PC-3 (cell line): ENCODE measurements around the gene CAPN1. TPM values are rescaled to one million over a fixed set of nuclear protein-coding genes. Genes with fewer than 3 reads are reported as not detected.
A peak's percentile ranks its signal among the peaks of the same experiment; 100 is the strongest.

Experiments used
- ATAC-seq: fragments of 200-7000 bp; cut with Tn5 transposase; 2 replicates; pipeline ENCODE4 v1.9.1; 2020; ENCODE audit warnings: mild to moderate bottlenecking, moderate library complexity
- BruUV-seq: library from RNA; stranded (reverse); fragments of 400-500 nt; replicated peaks from 2 replicates; lab custom pipeline; 2021; lab: Mats Ljungman, UMichigan
- CTCF ChIA-PET: fragments of 300-600 bp; sonication (Branson Sonifier 250); formaldehyde crosslinking; loops from one replicate; lab custom pipeline; 2022; ENCODE audit warnings: antibody characterized with exemption; lab: Charles Lee
- POLR2A ChIA-PET: fragments of 300-600 bp; sonication (Branson Sonifier 250); formaldehyde crosslinking; loops from one replicate; lab custom pipeline; 2022; ENCODE audit warnings: antibody characterized with exemption; ENCODE audit not compliant: unreplicated experiment; lab: Charles Lee
- DNase-seq: peaks from one replicate; pipeline ENCODE4 v3.0.0-alpha.2; 2015
- H2AFZ ChIP-seq: fragments of 300-600 bp; sonication (generic); 2 replicates; pipeline ENCODE4 v1.6.0; 2016; ENCODE audit warnings: antibody characterized with exemption, low read length
- H3F3A ChIP-seq: fragments of 300-600 bp; sonication (generic); one replicate; pipeline ENCODE4 v1.6.0; 2017; ENCODE audit warnings: antibody characterized with exemption, low read length, control low read depth, mild to moderate bottlenecking; ENCODE audit not compliant: unreplicated experiment
- H3K27ac ChIP-seq: fragments of 300-600 bp; sonication (generic); 2 replicates; pipeline ENCODE4 v1.5.1; 2016; ENCODE audit warnings: mild to moderate bottlenecking, low read length
- H3K27me3 ChIP-seq: fragments of 300-600 bp; sonication (generic); 2 replicates; pipeline ENCODE4 v1.6.1; 2016; ENCODE audit warnings: low read length, mixed read lengths
- H3K36me3 ChIP-seq: fragments of 300-600 bp; sonication (generic); 2 replicates; pipeline ENCODE4 v1.6.1; 2016; ENCODE audit warnings: low read depth, mixed run types, low read length, mixed read lengths
- H3K4me1 ChIP-seq: fragments of 300-600 bp; sonication (generic); 2 replicates; pipeline ENCODE4 v1.5.1; 2016; ENCODE audit warnings: low read length; ENCODE audit not compliant: insufficient read depth
- H3K4me2 ChIP-seq: fragments of 300-600 bp; sonication (generic); 2 replicates; pipeline ENCODE4 v1.6.0; 2016; ENCODE audit warnings: low read length
- H3K4me3 ChIP-seq: fragments of 300-600 bp; sonication (generic); 2 replicates; pipeline ENCODE4 v1.5.1; 2016; ENCODE audit warnings: mild to moderate bottlenecking, low read length, mixed read lengths
- H3K79me2 ChIP-seq: fragments of 300-600 bp; sonication (generic); 2 replicates; pipeline ENCODE4 v1.6.1; 2017; ENCODE audit warnings: low read length, mixed read lengths
- H3K9ac ChIP-seq: fragments of 300-600 bp; sonication (generic); 2 replicates; pipeline ENCODE4 v1.6.0; 2016; ENCODE audit warnings: mild to moderate bottlenecking, low read length
- H3K9me2 ChIP-seq: fragments of 300-600 bp; sonication (generic); replicated peaks from 2 replicates; pipeline ENCODE4 v1.6.1; 2016; ENCODE audit warnings: mixed run types, low read length, mixed read lengths
- H3K9me3 ChIP-seq: fragments of 300-600 bp; sonication (generic); 2 replicates; pipeline ENCODE4 v1.6.1; 2016; ENCODE audit warnings: low read length, mixed read lengths
- H4K20me1 ChIP-seq: fragments of 300-600 bp; sonication (generic); 2 replicates; pipeline ENCODE4 v1.6.1; 2016; ENCODE audit warnings: low read length, mixed read lengths
- EZH2 ChIP-seq: fragments of 300-600 bp; sonication (generic); IDR thresholded peaks from one replicate; pipeline ENCODE4 v1.6.1; 2017; ENCODE audit warnings: antibody characterized with exemption, mild to moderate bottlenecking, low read length; ENCODE audit not compliant: unreplicated experiment
- EZH2phosphoT487 ChIP-seq: fragments of 300-600 bp; sonication (generic); IDR thresholded peaks from 2 replicates; pipeline ENCODE4 v1.6.1; 2018; ENCODE audit warnings: mild to moderate bottlenecking, antibody characterized with exemption, low read length, borderline replicate concordance
- intact Hi-C: fragments of 100-400 bp; cut with micrococcal nuclease; formaldehyde crosslinking; loops from 2 replicates; pipeline ENCODE4 v1.9.0; 2023
- total RNA-seq: library from RNA; depleted of rRNA; stranded (reverse); fragments of >200 nt; gene quantifications from 2 replicates; pipeline ENCODE4 v1.2.3, GENCODE V29; 2014
- TF ChIP-seq, protein P1 (sequence below): fragments of 300-600 bp; sonication (generic); conservative IDR thresholded peaks from 2 replicates; pipeline ENCODE4 v1.5.1; 2017; ENCODE audit warnings: antibody characterized with exemption, low read depth, mild to moderate bottlenecking, low read length

CAPN1 gene
- total RNA-seq, 1 experiment from 2014 or later, result 307 TPM

- Histone ChIP-seq H3K27ac (no peak overlapping the region), H3K9me3 (no peaks in the 10 kb centered on the region), H3K36me3 (no peaks in the 10 kb centered on the region), H3F3A (no peaks in the 10 kb centered on the region), H3K9me2 (no peaks in the 10 kb centered on the region), H3K4me2 (no peak overlapping the region), H3K27me3 (no peaks in the 10 kb centered on the region), H3K79me2 (no peaks in the 10 kb centered on the region), H4K20me1 (no peaks in the 10 kb centered on the region), H2AFZ (no peak overlapping the region), H3K4me3 (no peak overlapping the region), H3K4me1 (no peaks in the 10 kb centered on the region), H3K9ac (no peak overlapping the region)
- ChIA-PET CTCF (no interaction called here), POLR2A (no interaction called here)
- TF ChIP-seq, protein P1, sequence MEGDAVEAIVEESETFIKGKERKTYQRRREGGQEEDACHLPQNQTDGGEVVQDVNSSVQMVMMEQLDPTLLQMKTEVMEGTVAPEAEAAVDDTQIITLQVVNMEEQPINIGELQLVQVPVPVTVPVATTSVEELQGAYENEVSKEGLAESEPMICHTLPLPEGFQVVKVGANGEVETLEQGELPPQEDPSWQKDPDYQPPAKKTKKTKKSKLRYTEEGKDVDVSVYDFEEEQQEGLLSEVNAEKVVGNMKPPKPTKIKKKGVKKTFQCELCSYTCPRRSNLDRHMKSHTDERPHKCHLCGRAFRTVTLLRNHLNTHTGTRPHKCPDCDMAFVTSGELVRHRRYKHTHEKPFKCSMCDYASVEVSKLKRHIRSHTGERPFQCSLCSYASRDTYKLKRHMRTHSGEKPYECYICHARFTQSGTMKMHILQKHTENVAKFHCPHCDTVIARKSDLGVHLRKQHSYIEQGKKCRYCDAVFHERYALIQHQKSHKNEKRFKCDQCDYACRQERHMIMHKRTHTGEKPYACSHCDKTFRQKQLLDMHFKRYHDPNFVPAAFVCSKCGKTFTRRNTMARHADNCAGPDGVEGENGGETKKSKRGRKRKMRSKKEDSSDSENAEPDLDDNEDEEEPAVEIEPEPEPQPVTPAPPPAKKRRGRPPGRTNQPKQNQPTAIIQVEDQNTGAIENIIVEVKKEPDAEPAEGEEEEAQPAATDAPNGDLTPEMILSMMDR, result no peak
- TF ChIP-seq EZH2phosphoT487 (no peak), EZH2 (no peak)
- intact Hi-C loops, result no loop called here
- no peak for ATAC-seq
- no peak for DNase-seq
- no TSS peak for BruUV-seq
Observed at GRCh38 chr11:65217441-65218423, 36.0 kb downstream of the CAPN1 start.

- DNase-seq (no peak), ATAC-seq (no peak)
- Histone ChIP-seq H3K4me2 (no peak overlapping the region), H3K27ac (no peak overlapping the region), H2AFZ (no peak overlapping the region), H3K27me3 (no peaks in the 10 kb centered on the region), H3K36me3 (no peaks in the 10 kb centered on the region), H3F3A (no peaks in the 10 kb centered on the region), H3K79me2 (no peaks in the 10 kb centered on the region), H3K9ac (no peak overlapping the region), H4K20me1 (no peaks in the 10 kb centered on the region), H3K4me1 (no peaks in the 10 kb centered on the region), H3K4me3 (no peak overlapping the region), H3K9me3 (no peaks in the 10 kb centered on the region), H3K9me2 (no peaks in the 10 kb centered on the region)
- intact Hi-C loops, result no loop called here
- CTCF ChIA-PET, result no interaction called here
- no TSS peak for BruUV-seq
- POLR2A ChIA-PET, result no interaction called here
- TF ChIP-seq, protein P1, result no peak
- TF ChIP-seq EZH2phosphoT487 (no peak), EZH2 (no peak)
Observed at GRCh38 chr11:65218446-65218845, 36.7 kb downstream of the CAPN1 start.

GRCh38 chr11:65219930-65220213 is 38.1 kb downstream of the CAPN1 start:
- H3K27ac ChIP-seq, result no peak overlapping the region
- ATAC-seq (peak; percentile 61), DNase-seq (peak; percentile 17)
- no peak overlapping the region for H3K9ac ChIP-seq
- POLR2A ChIA-PET, result interaction anchor here (0.6 kb wide), 1 partner anchor 106 kb away, joined by 6 read pairs; no protein-coding TSS in a partner anchor
- CTCF ChIA-PET, result no interaction called here
- no peak for TF ChIP-seq EZH2
- no peak for TF ChIP-seq EZH2phosphoT487
- TF ChIP-seq, protein P1, result no peak
- H3K4me3 ChIP-seq, result no peak overlapping the region
- peaks cover 4% of the 10 kb centered on the region for H3K4me1 ChIP-seq
- intact Hi-C loops, result no loop called here
- no peak overlapping the region for H3K4me2 ChIP-seq
- H3K36me3 ChIP-seq, result no peaks in the 10 kb centered on the region
- no TSS peak for BruUV-seq
- no peaks in the 10 kb centered on the region for H3F3A ChIP-seq
- H3K79me2 ChIP-seq, result no peaks in the 10 kb centered on the region
- H4K20me1 ChIP-seq, result no peaks in the 10 kb centered on the region
- H2AFZ ChIP-seq, result no peak overlapping the region
- no peaks in the 10 kb centered on the region for H3K9me2 ChIP-seq
- H3K27me3 ChIP-seq, result no peaks in the 10 kb centered on the region
- H3K9me3 ChIP-seq, result no peaks in the 10 kb centered on the region
